Stimulated activated CD8-positive, alpha-beta memory T cell treated with anti-CD3 and anti-CD28 coated beads, Interleukin-12 subunit alpha, Interleukin-12 subunit beta, amount 100 ng/mL, for 24 hours (primary cell): ENCODE measurements around the gene PKN2.
"Not testable (repeated sequence)": the region's sequence is repeated elsewhere in the genome, so short reads cannot be mapped to it uniquely, and the experiment has no call there.

Source experiments
- DNase-seq: peaks from one replicate; pipeline ENCODE4 v3.0.0-alpha.2; 2020; ENCODE audit errors: extremely low read depth

The PKN2 gene

DNA sequence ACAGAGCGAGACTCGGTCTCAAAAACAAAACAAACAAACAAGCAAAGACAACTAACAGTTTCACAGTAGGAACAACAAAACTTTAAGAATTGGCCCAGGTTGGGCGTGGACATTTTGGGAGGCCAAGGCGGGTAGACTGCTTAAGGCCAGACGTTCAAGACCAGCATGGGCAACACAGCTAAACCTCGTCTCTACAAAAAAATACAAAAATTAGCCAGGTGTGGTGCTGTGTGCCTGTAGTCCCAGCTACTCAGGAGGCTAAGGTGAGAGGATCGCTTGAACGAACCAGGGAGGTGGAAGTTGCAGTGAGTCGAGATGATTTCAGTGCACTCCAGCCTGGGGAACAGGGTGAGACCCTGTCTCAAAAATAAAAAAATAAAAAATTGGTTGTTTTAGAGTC lies 193.8 kb downstream of the PKN2 start:
- no peak for DNase-seq

DNA sequence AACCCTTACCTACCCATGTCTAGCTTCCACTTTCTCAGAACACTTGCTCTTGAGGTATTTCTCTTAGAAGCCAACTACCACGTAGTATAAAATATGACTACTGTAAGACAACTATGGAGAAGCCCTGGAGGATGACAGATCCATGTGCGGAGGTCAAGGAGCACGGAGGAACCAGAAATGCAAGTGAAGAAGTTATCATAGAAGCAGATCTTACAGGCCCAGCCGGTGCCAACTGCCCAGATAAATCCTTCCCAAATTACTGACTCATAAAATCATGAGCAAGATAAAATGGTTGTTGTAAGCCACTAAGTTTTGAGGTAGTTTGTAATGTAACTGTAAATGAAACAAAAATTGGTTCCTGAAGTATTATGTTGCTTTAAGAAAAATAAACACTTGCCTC lies 194.7 kb downstream of the PKN2 start:
- DNase-seq, result no peak

DNA sequence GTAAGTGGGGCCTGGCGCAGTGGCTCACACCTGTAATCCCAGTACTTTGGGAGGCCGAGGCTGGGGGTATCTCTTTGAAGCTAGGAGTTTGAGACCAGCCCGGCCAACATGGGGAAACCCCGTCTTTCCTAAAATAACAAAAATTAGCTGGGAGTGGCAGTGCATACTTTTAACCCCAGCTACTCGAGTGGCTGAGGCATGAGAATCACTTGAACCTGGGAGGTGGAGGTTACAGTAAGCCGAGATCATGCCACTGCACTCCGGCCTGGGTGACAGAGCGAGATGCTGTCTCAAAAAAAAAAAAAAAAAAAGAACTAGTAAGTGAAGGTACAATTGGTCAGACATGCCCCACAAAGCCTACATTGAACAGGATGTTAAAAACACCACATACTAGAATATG lies 196.6 kb downstream of the PKN2 start:
- DNase-seq, result not testable (repeated sequence)

DNA sequence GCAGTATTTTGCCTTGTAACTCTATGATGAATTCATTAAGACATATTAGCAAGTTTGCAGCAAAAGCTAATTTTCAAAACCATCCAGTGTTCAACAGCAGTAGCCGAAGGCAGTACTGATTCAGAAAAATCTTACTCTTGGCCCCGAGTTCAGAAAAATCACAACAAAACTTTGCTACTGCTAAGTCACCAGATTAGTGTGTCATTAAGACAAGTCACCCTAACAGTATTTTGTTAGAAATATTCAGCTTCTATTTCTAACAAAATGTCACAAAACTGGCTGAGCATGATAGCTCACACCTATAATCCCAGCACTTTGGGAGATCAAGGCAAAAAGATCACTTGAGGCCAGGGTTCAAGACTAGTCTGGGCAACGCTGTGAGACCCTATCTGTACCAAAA lies 199.1 kb downstream of the PKN2 start:
- DNase-seq, result no peak
